Measurements from ENCODE around the gene MYO1B. TPM values are rescaled to one million over a fixed set of nuclear protein-coding genes. Genes with fewer than 3 reads are reported as not detected.

MYO1B gene
- polyA plus RNA-seq, 1 donor from 2014 or later: 72.2 TPM

DNA sequence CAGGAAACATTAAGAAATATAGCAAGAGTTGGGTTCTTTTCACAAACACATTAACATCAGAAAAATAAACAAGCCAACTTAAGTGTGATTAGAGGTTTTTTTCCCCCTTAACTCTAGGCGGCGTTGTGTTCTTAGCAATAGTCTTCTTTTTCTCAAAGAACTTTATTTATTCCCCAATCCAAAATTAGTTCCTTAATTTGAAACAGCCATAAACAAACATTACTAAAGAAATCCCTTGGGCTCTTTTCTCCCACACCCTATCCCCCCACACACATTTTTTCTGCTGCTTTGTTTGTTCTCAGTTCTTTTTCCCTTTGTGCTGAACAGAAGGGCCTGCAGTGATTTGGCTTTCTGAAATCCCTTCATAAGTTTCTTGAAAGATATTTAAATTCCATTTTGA, 13.2 kb upstream of the MYO1B start:
- Histone ChIP-seq H3K4me3 (ENCODE audit: low read length) (no peak overlapping the region), H3K36me3 (ENCODE audit: insufficient read depth, low read length) (no peaks in the 10 kb centered on the region), H3F3A (ENCODE audit: insufficient read depth, low read length, poor library complexity, severe bottlenecking) (no peaks in the 10 kb centered on the region), H3K9me3 (ENCODE audit: low read length) (no peaks in the 10 kb centered on the region), H2AFZ (ENCODE audit: low read depth, low read length) (no peak overlapping the region), H3K27me3 (ENCODE audit: insufficient read depth, low read depth, low read length) (no peaks in the 10 kb centered on the region), H4K20me1 (ENCODE audit: insufficient read depth) (no peaks in the 10 kb centered on the region), H3K9me2 (ENCODE audit: insufficient read depth, low read length) (no peaks in the 10 kb centered on the region), H3K79me2 (replicated peaks; ENCODE audit: insufficient read depth, low read length) (no peaks in the 10 kb centered on the region), H3K27ac (ENCODE audit: low read length) (no peak overlapping the region), H3K4me2 (ENCODE audit: low read length) (no peak overlapping the region), H3K9ac (ENCODE audit: low read length) (no peak overlapping the region)
- no peak for TF ChIP-seq MXI1 (conservative IDR thresholded peaks at IDR 0.05; ENCODE audit: poor library complexity, severe bottlenecking)
- no peak for TF ChIP-seq EP300 (conservative IDR thresholded peaks at IDR 0.05; ENCODE audit: poor library complexity, severe bottlenecking)
- TF ChIP-seq EZH2 (IDR thresholded peaks at IDR 0.05; ENCODE audit: borderline replicate concordance, insufficient read depth, low read length, poor library complexity, severe bottlenecking): no peak
- TF ChIP-seq SMC3 (conservative IDR thresholded peaks at IDR 0.05; ENCODE audit: poor library complexity): no peak
- no peak for TF ChIP-seq RAD21 (conservative IDR thresholded peaks at IDR 0.05)
- no peak for TF ChIP-seq CTCF (IDR thresholded peaks at IDR 0.05; ENCODE audit: poor library complexity, severe bottlenecking)
- TF ChIP-seq TAF1 (IDR thresholded peaks at IDR 0.05; ENCODE audit: low read depth): no peak
- TF ChIP-seq, protein P1, sequence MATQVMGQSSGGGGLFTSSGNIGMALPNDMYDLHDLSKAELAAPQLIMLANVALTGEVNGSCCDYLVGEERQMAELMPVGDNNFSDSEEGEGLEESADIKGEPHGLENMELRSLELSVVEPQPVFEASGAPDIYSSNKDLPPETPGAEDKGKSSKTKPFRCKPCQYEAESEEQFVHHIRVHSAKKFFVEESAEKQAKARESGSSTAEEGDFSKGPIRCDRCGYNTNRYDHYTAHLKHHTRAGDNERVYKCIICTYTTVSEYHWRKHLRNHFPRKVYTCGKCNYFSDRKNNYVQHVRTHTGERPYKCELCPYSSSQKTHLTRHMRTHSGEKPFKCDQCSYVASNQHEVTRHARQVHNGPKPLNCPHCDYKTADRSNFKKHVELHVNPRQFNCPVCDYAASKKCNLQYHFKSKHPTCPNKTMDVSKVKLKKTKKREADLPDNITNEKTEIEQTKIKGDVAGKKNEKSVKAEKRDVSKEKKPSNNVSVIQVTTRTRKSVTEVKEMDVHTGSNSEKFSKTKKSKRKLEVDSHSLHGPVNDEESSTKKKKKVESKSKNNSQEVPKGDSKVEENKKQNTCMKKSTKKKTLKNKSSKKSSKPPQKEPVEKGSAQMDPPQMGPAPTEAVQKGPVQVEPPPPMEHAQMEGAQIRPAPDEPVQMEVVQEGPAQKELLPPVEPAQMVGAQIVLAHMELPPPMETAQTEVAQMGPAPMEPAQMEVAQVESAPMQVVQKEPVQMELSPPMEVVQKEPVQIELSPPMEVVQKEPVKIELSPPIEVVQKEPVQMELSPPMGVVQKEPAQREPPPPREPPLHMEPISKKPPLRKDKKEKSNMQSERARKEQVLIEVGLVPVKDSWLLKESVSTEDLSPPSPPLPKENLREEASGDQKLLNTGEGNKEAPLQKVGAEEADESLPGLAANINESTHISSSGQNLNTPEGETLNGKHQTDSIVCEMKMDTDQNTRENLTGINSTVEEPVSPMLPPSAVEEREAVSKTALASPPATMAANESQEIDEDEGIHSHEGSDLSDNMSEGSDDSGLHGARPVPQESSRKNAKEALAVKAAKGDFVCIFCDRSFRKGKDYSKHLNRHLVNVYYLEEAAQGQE (IDR thresholded peaks at IDR 0.05; ENCODE audit: borderline replicate concordance): no peak
- no peak for TF ChIP-seq POLR2AphosphoS5 (IDR thresholded peaks at IDR 0.05)

DNA sequence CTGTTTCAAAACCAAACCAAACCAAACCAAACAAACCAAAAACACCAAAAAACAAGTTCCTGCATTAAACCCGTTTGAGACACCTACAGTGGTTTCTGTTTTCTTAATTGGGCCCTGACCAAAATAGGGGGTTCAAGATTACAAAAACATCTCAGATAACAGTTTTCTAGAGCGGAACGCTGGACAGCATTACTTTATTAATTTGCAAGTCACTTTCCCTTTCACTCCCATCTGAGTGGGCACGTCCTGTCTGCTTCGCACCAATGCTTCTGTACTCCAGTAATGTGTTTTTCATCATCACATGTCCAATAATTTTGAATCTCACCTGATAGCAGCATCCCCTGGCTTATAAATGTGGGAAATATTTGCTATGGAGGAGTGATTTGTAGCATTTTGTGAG, 11.7 kb upstream of the MYO1B start:
- Histone ChIP-seq H3K27ac (ENCODE audit: low read length) (no peak overlapping the region), H3K79me2 (replicated peaks; ENCODE audit: insufficient read depth, low read length) (no peaks in the 10 kb centered on the region), H3K4me3 (ENCODE audit: low read length) (no peak overlapping the region), H3F3A (ENCODE audit: insufficient read depth, low read length, poor library complexity, severe bottlenecking) (no peaks in the 10 kb centered on the region), H3K27me3 (ENCODE audit: insufficient read depth, low read depth, low read length) (no peaks in the 10 kb centered on the region), H3K9ac (ENCODE audit: low read length) (no peak overlapping the region), H2AFZ (ENCODE audit: low read depth, low read length) (no peak overlapping the region), H3K36me3 (ENCODE audit: insufficient read depth, low read length) (no peaks in the 10 kb centered on the region), H3K9me2 (ENCODE audit: insufficient read depth, low read length) (no peaks in the 10 kb centered on the region), H3K9me3 (ENCODE audit: low read length) (no peaks in the 10 kb centered on the region), H3K4me2 (ENCODE audit: low read length) (no peak overlapping the region), H4K20me1 (ENCODE audit: insufficient read depth) (no peaks in the 10 kb centered on the region)
- TF ChIP-seq TAF1 (IDR thresholded peaks at IDR 0.05; ENCODE audit: low read depth) (no peak), CTCF (IDR thresholded peaks at IDR 0.05; ENCODE audit: poor library complexity, severe bottlenecking) (no peak), POLR2AphosphoS5 (IDR thresholded peaks at IDR 0.05) (no peak), MXI1 (conservative IDR thresholded peaks at IDR 0.05; ENCODE audit: poor library complexity, severe bottlenecking) (no peak), EZH2 (IDR thresholded peaks at IDR 0.05; ENCODE audit: borderline replicate concordance, insufficient read depth, low read length, poor library complexity, severe bottlenecking) (no peak), RAD21 (conservative IDR thresholded peaks at IDR 0.05) (no peak), SMC3 (conservative IDR thresholded peaks at IDR 0.05; ENCODE audit: poor library complexity) (no peak), EP300 (conservative IDR thresholded peaks at IDR 0.05; ENCODE audit: poor library complexity, severe bottlenecking) (no peak)
- TF ChIP-seq, protein P1 (IDR thresholded peaks at IDR 0.05; ENCODE audit: borderline replicate concordance): no peak
